IPS-NIHi7 (cell line): ENCODE results near the gene MLLT10.
"Not testable (repeated sequence)": the region's sequence is repeated elsewhere in the genome, so short reads cannot be mapped to it uniquely, and the experiment has no call there.

ENCODE experiments used
- DNase-seq: peaks from one replicate; pipeline ENCODE4 v3.0.0; 2012; ENCODE audit warnings: mixed read lengths; ENCODE audit errors: extremely low spot score

The MLLT10 gene

DNA sequence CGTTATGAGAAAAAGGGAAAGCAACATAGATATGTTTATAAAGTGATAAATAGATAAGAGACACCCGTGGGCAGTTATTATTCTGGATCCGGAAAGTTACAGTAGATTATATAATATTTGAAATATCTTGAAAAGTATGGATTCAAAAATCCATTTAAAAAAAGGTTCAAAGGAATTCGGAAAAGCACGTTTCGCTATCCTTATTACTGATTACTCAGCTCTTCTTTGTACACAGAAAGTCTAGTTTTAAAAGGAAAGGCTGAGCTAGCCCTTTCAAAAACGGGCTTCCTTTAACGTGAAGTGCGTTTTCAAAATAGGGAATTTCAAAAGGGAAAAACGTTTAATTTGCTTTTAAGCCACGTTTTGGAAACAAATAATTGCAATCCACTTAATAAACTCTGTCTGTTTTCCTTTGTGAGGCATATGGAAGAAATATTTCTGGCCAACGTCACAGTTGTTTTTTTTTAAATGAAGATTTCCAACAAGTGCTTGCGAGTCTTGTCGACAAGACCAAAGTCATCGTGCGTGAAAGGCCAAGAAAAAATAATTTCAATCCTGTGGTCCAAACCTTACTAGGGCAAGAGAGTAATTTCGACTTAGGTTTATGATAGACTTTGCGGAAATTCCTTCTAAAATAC, 6.3 kb upstream of the MLLT10 start:
- no peak for DNase-seq

DNA sequence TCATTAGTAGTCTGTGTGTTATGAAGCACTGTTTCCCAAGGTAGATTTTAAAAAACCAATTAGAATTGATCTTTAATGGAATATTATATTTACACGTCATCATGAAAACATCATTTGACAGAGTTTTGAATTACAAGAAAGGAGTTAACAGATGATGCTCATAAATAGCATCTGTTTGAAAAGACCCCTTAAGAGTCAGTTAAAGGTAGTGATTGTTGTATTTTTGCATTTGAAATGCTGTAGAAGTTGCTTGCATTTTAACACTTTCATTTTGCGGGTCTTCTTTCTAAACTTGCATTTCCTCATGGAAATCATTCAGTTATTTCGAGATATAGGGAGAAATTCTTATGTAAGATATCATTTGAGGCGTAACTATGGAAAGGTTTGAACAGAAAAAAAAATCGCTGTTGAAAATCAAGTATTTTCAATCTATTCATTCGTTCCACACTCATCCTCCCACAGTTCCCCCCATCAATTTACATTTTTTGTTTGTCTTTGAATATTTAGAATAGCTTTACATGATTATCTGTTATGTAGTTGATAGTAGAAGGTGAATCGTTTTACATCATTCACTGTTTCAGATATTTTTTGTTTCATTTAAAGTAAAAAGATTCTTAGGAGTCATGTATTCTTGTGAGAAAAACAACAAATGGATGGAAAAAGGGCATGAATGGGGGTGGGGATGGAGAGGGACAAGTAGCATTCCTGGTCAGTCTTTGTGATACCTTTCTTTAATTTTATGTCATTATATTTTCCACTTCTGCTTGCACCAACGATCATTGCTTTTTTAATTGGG, 5.6 kb upstream of the MLLT10 start:
- no peak for DNase-seq

DNA sequence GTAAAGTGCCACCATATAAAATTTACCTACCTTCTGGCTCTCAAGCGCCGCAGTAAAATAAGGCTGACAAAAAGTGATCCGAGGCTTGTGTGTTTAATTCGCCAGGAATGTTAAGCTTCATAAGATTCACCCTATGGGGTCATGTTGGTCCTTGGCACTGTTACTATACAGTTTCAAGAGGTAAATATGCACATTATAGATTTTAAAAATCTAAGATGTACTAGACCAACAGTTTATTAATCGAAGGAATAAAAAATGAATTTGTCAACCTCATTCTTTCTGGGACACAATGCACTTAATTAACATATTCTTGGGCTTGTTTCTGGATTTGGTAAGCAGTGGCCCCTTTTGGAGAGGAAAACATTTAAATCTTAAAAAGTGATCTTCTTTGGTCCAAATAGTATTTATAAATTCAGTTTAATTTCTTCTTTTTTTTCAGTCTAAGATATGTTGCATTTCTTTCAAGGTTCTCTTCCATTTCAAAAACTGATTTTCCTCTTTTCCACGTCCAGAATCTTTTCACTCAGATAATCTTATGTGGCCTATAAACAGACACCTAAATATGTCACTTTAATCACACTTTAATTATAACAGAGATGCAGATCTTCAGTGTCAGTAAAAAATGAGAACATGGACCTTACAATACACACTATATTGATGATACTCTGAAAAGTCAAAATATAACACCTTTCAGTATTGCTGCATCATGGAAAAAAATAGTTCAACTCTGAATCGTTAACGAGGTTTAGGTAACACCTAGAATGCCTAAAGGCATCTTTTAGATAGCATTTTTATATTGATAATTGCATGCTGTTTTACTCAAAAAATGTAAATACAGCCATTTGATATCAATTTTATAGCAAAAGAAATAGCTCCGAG, 4.8 kb upstream of the MLLT10 start:
- no peak for DNase-seq

DNA sequence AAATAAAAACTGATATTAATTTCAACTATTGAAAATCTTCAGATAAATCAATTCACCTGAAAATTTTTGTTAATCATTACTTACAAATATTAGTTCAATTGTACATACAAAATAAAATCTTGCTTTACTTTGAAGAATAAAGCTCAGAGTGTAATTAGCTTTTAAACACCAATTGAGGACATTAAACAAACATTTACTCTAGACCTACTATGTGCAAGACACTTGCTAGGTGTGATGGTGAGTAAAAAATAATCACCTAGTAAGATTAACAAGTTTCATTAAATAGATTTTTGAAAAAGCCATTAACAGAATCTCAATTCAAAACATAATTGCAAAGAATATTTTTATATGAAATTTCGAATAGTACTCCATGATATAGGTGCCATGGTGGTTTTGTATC, 3.9 kb upstream of the MLLT10 start:
- DNase-seq = no peak

DNA sequence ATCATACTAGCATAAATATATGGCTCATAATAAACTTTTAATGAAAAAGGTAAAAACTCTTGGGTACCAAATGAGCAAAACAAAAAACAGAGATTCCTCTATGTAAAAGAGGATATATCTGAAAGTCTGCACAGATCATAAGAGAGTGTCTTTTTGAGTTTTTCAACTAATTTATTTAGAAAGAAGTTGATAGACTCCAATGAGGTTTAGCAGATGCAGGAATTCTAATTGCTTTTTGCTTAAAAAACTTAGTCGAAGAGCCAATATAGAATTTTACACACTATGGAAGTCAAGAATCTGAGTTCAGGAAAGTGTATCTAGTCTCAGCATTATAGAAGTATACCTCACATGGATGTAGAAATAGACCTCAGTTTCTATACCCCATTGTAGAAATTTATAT, 3.4 kb upstream of the MLLT10 start:
- DNase-seq = no peak

DNA sequence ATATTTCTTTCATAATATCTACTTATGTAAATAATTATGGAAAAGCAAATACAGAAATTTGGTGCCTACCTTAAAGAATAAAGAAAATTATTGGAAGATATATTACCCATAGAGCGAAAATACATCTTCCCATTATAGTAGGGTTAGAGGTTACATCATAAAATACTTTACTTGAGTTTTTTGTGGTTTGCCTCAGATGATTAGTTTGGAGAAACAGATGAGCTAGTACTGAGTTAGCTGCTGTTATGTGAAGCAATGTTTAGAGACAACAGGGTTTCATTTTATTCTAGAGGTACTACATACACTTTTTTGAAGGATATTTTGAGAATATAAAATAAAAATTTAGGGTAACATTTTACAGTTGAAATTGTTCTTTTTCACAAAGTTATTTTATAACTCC, 2.9 kb upstream of the MLLT10 start:
- no peak for DNase-seq

DNA sequence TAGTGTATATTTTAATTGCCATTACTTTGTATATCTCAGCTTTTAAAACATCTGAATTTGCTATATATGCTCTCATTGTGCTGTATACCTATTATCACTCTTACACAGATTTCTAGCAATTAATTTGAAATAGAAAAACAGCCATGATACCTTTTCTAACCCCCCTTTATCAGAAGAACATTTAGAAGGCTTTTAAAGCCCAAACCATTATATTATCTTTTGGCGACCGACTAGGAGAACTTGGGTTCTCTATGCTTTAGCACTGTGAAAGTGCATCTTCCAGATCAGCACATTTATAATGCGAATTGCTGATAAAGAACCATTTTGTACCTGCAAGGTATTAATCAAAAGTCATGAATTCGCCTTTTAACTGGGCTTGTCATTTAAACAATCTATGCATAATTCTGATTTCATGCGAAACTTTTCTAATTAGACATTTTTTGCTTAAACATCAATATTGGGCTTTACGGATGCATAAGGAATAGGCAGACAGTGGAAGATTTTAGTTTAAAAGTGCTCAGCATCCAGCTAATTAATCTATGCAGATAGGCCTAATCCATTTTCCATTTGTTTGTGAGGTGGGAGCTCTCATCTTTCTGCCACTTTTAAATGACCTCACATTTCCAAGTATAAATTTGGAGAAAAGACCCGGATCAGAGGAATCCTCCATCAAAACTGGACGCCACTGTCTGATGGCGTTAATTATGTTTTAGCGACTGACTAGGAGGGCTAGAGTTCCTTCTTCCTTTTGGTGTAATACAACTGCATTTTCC, 1.2 kb upstream of the MLLT10 start:
- DNase-seq = no peak

DNA sequence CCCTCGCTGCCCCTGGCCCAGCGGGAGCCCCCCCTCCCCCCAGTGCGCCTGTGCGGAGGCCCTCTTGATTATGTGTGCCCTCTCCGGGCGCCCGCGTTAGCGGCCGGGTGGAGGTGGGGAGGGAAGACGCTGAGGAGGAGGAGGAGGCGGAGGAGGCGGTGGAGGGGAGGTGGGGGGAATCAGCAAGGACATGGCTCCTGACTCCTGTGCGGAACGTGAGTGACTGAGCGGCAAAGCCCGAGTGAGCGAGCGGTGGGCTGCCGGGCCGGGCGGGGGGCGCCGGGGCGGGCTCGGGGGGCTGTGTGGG, 201 bp downstream of the MLLT10 start:
- DNase-seq = no peak

DNA sequence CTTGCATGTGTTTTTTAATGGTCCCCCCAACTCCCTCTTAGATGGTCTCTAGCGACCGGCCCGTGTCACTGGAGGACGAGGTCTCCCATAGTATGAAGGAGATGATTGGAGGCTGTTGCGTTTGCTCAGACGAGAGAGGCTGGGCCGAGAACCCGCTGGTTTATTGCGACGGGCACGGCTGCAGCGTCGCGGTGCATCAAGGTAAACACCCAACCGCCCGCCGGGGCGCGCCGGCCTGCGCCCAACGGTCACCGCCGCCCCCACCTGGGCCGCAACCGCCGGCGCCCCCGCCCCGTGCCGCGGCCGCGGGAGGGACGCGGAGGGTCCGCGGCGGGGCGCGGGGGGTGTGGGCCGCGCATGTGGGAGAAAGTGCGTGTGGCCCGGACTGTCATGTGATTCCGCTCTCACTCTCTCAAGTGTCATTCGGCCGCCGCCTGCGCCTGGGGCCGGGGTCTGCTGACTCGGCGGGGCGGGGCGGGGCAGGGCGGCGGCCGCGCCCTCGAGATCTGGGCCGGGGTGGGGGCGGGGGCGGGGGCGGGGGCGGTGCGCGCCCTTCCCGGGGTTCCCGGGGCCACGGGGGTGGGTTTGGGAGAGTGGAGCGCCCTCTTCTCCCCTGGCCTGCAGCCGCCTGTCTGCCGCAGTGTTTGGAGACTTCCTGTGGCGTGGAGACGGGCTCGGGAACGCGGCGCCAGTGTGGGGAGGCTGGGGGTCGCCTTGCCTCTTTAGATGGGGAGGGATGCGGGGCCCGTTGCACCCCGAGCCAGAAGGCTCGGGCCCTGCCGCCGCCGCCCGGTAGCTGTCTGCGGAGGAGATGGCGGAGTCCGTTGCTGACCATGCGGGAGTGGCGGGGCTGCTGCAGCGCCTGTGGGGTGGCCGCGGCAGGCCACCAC, 817 bp downstream of the MLLT10 start:
- peak; percentile 66 for DNase-seq

DNA sequence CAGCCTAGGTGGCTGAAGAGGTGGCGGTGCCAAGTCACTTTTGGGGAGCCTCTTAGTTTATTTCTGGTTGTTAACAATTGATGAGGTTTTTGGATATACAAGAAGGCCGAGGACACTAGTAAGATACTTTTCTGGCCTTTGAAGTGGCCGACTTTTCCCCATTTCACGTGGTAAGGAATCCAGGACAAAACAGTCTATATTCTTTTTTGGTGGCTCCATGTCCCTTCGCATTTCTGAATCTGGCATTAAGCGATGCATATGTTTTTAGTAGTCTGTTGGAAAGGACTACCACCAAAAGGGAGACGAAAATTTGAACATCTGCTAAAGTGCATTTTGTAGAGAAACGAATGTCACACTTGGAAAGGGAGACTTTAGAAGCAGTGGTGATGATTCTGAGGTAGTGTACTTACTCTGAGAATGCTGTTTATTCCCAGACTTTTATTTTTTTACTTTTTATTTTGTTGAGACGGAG, 1.5 kb downstream of the MLLT10 start:
- DNase-seq = no peak

DNA sequence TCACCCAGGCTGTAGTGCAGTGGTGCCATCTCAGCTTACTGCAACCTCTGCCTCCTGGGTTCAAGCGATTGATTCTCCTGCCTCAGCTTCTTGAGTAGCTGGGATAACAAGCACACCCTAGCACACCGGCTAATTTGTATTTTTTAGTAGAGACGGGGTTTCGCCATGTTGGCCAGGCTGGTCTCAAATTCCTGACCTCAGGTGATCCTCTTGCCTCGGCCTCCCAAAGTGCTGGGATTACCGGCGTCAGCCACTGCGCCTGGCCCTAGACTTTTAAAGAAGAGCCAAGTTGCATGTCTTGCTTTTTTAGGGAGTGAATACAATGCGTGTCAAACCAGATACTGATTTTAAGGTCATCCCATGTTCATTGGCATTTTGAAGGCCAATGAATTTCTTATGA, 1.9 kb downstream of the MLLT10 start:
- not testable (repeated sequence) for DNase-seq

DNA sequence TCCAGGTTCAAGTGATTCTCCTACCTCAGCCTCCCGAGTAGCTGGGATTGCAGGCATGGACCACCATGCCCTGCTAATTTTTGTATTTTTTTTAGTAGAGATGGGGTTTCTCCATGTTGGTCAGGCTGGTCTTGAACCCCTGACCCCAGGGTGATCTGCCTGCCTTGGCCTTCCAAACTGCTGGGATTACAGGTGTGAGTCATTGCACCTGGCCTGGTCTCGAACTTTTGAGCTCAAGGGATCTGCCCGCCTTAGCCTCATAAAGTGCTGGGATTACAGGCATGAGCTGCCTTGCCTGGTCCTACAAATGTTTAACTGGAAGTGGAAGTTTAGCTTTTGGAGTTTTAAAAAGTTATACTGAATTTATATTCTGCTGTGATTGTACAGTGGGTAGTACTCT, 2.8 kb downstream of the MLLT10 start:
- DNase-seq = no peak

DNA sequence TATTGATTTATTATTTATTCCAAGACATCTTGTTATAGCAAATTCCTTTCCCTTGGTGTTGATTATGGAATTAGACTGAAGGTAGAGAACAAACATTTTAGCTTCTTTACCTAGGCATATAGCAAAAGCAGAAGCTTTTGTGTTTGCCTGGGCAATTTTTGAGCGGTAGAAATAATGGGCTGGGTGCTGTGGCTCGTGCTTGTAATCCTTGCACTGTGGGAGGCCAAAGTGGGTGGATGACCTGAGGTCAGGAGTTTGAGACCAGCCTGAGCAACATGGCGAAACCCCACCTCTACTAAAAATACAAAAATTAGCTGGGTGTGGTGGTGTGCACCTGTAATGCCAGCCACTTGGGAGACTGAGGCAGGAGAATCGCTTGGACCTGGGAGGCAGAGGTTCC, 6.7 kb downstream of the MLLT10 start:
- not testable (repeated sequence) for DNase-seq

DNA sequence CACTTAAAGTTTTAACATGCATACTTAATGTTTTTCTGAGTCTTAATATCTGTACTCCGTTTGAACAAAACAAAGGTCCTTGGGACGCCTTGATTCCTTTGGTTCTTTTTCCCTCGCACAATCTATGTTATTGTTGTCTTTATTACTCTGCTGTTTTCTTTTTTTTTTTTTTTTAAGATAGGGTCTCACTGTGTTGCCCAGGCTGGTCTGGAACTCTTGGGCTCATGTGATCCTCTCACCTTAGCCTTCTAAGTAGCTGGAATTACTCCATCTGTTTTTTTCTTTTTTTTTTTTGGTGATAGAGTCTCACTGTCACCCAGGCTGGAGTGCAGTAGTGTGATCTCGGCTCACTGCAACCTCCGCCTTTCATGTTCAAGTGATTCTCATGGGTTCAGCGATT, 13.2 kb downstream of the MLLT10 start:
- DNase-seq = no peak

DNA sequence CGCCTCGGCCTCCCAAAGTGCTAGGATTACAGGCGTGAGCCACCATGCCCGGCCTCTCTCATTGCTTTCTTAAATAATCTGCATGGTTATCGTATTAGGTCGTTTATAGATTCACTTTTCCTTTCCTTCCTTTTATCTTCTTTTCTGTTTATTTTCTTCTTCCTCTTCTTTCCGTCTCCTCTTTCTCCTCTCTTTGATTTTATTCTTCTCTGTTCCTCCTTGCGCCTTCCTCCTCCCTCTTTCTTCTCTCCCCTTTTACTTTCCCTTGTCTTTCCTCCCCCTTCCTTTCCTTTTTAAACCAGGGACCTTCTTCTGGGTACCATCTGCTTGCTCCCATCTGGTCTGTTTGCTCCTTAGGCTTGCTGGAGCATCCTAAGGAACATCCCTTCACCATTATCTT, 18.6 kb downstream of the MLLT10 start:
- DNase-seq = no peak

DNA sequence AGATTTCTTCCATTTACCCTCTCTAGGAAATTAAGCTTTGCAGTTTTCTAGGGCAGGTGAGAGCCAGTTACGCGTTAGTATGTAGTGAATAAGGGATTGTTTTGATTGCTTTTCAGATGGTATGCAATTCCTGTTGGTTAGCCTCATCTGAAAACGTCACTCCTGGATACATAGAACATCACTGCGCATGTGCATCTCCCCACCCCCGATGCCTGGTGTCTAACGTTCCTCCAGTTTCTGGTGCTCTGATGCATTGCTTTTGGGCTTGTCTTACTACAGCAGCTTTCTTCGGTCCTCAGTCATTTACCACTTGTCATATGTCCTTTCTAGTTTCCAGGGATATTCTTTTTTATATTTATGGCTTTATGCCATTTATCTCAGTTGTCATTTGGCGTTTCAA, 22.5 kb downstream of the MLLT10 start:
- no peak for DNase-seq

DNA sequence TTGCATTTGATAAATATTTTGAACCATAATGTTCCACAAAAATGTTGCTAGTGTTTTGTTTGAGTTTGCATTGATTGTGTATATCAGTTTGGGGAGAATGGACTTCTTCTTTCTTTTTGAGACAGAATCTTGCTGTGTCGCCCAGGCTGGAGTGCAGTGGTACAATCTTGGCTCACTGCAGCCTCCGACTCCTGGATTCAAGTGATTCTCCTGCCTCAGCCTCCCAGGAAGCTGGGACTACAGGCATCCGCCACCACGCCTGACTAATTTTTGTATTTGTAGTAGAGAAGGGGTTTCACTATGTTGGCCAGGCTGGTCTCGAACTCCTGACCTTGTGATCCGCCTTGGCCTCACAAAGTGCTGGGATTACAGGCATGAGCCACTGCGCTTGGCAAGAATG, 25.0 kb downstream of the MLLT10 start:
- not testable (repeated sequence) for DNase-seq

DNA sequence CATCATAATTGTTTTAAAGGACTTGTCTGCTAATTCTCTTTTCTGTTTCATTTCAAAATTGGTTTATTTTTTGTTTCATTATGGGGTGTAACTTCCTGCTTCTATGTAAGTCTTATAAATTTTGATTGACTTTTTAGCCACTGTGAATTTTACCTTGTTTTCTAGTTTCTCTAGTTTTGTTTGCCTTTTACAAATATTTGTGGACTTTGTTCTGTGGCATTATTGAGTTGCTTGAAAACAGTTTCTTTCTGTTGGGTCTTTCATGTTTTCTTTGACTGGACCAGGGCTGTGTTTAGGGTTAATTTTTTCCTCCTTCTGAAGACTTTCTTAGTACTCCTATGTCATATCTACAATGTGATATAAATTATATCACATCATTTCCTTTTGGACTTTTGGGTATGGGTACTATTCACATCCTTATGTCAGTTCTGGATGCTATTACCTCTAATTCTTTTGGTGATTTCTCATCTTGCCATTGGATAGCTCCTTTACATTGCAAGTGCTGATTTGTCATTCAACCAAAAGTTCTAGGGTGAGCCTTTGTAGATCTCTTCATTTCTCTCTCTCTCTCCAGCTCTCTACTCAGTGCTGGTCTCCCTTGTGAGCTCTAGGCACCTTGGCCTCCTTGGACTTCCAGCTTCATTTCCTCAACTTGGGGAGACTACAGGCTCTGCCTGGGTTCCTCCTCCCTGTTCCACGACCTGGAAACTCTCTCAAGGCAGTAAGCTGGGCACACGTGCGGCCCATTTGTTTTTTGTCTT, 36.9 kb downstream of the MLLT10 start:
- DNase-seq = no peak

DNA sequence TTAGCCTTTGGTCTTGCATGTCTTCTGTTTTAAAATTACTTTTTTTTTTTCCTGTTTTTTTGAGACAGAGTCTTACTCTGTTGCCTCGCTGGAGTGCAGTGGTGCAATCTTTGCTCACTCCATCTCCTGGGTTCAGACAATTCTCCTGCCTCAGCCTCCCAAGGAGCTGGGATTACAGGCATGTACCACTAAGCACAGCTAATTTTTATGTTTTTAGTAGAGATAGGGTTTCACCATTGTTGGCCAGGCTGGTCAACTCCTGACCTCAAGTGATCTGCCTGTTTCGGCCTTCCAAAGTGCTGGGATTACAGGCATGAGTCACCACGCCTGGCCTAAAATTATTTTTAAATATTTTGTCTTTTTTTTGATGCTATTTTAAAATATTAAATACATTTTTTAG, 38.5 kb downstream of the MLLT10 start:
- DNase-seq = no peak

DNA sequence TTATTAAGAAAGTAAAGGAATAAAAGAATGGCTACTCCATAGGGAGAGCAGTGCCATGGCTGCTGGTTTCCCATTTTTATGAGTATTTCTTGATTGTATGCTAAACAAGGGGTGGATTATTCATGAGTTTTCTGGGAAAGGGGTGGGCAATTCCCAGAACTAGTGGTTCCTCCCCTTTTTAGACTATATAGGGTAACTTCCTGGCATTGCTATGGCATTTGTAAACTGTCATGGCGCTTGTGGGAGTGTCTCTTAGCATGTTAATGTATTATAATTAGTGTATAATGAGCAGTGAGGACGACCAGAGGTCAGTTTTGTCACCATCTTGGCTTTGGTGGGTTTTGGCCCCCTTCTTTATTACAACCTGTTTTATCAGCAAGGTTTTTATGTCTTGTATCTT, 40.5 kb downstream of the MLLT10 start:
- DNase-seq = not testable (repeated sequence)
